ENCODE results near the gene PIBF1. TPM values are rescaled to one million over a fixed set of nuclear protein-coding genes. Genes with fewer than 3 reads are reported as not detected.

The PIBF1 gene
- total and polyA plus RNA-seq, 2 of the 4 experiments (the other 2 are of a cell fraction): 5.1 to 13.3 TPM

- H2BK15ac ChIP-seq (ENCODE audit: low read depth, low read length): no peak overlapping the region
- H3K4me2 ChIP-seq (ENCODE audit: low read depth, low read length): no peak overlapping the region
- no peak overlapping the region for H3K27ac ChIP-seq (ENCODE audit: insufficient read depth, low read length)
- H3K36me3 ChIP-seq (ENCODE audit: control insufficient read depth, insufficient read depth, low read length): peaks cover 1% of the 10 kb centered on the region; the same call in 1 of the 2 replicates
- H2BK5ac ChIP-seq (ENCODE audit: low read depth, low read length, poor library complexity, severe bottlenecking): no peak overlapping the region
- H2AK5ac ChIP-seq (ENCODE audit: low read depth, low read length): no peak overlapping the region
- no peak overlapping the region for H4K91ac ChIP-seq (ENCODE audit: insufficient read depth, low read depth, low read length)
- in situ Hi-C loops (cut with MboI; ENCODE audit: low sequenced_read_pairs): loop anchor here (25.0 kb wide), 1 partner anchor 889 kb away; no protein-coding TSS in a partner anchor
- H2AFZ ChIP-seq (replicated peaks; ENCODE audit: low read length, poor library complexity): no peak overlapping the region
- intact Hi-C loops (cut with micrococcal nuclease): no loop called here
- dilution Hi-C loops (cut with HindIII; ENCODE audit: low sequenced_read_pairs, unreplicated experiment): no loop called here
- H3K9me3 ChIP-seq (ENCODE audit: control insufficient read depth, insufficient read depth, low read length): no peaks in the 10 kb centered on the region
- H4K5ac ChIP-seq (ENCODE audit: low read depth, low read length): no peak overlapping the region
- H2AK9ac ChIP-seq (replicated peaks; ENCODE audit: low read depth, low read length, poor library complexity): no peak overlapping the region
- H3K79me1 ChIP-seq (ENCODE audit: low read depth in 1 of 2, low read length in 2 of 2): peaks cover 0 to 3% of the 10 kb centered on the region in 2 experiments; a peak in 1 of 4 replicates
- H2BK20ac ChIP-seq (ENCODE audit: low read depth, low read length): no peak overlapping the region
- TF ChIP-seq CEBPB (IDR thresholded peaks at IDR 0.05; ENCODE audit: low read depth, low read length): no peak
- TF ChIP-seq, protein P1, sequence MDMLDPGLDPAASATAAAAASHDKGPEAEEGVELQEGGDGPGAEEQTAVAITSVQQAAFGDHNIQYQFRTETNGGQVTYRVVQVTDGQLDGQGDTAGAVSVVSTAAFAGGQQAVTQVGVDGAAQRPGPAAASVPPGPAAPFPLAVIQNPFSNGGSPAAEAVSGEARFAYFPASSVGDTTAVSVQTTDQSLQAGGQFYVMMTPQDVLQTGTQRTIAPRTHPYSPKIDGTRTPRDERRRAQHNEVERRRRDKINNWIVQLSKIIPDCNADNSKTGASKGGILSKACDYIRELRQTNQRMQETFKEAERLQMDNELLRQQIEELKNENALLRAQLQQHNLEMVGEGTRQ (IDR thresholded peaks at IDR 0.05; ENCODE audit: low read depth, low read length): no peak
- TF ChIP-seq, protein P2, sequence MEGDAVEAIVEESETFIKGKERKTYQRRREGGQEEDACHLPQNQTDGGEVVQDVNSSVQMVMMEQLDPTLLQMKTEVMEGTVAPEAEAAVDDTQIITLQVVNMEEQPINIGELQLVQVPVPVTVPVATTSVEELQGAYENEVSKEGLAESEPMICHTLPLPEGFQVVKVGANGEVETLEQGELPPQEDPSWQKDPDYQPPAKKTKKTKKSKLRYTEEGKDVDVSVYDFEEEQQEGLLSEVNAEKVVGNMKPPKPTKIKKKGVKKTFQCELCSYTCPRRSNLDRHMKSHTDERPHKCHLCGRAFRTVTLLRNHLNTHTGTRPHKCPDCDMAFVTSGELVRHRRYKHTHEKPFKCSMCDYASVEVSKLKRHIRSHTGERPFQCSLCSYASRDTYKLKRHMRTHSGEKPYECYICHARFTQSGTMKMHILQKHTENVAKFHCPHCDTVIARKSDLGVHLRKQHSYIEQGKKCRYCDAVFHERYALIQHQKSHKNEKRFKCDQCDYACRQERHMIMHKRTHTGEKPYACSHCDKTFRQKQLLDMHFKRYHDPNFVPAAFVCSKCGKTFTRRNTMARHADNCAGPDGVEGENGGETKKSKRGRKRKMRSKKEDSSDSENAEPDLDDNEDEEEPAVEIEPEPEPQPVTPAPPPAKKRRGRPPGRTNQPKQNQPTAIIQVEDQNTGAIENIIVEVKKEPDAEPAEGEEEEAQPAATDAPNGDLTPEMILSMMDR (conservative IDR thresholded peaks at IDR 0.05; ENCODE audit: low read depth, low read length): no peak
- no peak for TF ChIP-seq MAFK (IDR thresholded peaks at IDR 0.05; ENCODE audit: low read depth, low read length)
- no peak for TF ChIP-seq RAD21 (IDR thresholded peaks at IDR 0.05; ENCODE audit: low read length)
- TF ChIP-seq, protein P3, sequence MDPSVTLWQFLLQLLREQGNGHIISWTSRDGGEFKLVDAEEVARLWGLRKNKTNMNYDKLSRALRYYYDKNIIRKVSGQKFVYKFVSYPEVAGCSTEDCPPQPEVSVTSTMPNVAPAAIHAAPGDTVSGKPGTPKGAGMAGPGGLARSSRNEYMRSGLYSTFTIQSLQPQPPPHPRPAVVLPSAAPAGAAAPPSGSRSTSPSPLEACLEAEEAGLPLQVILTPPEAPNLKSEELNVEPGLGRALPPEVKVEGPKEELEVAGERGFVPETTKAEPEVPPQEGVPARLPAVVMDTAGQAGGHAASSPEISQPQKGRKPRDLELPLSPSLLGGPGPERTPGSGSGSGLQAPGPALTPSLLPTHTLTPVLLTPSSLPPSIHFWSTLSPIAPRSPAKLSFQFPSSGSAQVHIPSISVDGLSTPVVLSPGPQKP (IDR thresholded peaks at IDR 0.05; ENCODE audit: borderline replicate concordance, low read depth, low read length): no peak
- no peak for TF ChIP-seq BHLHE40 (IDR thresholded peaks at IDR 0.05; ENCODE audit: low read depth, low read length)
- no peak for TF ChIP-seq FOS (IDR thresholded peaks at IDR 0.05; ENCODE audit: low read depth, low read length)
- TF ChIP-seq CHD1 (IDR thresholded peaks at IDR 0.05; ENCODE audit: low read depth, low read length): no peak
- no peak for TF ChIP-seq RFX5 (IDR thresholded peaks at IDR 0.05; ENCODE audit: low read depth, low read length)
- no peak for TF ChIP-seq MXI1 (IDR thresholded peaks at IDR 0.05; ENCODE audit: borderline replicate concordance, low read depth, low read length)
- no peak for TF ChIP-seq RCOR1 (IDR thresholded peaks at IDR 0.05; ENCODE audit: insufficient replicate concordance, low read length)
- no peak for TF ChIP-seq POLR2A (IDR thresholded peaks at IDR 0.05; ENCODE audit: low read depth, low read length)
- TF ChIP-seq NFE2L2 (IDR thresholded peaks at IDR 0.05; ENCODE audit: low read depth, low read length): no peak
- no peak for TF ChIP-seq MAZ (IDR thresholded peaks at IDR 0.05; ENCODE audit: borderline replicate concordance, low read depth, low read length)
- TF ChIP-seq SMC3 (IDR thresholded peaks at IDR 0.05; ENCODE audit: low read depth, low read length): no peak
- H3K4me1 ChIP-seq (ENCODE audit: control insufficient read depth, insufficient read depth, low read length): no peaks in the 10 kb centered on the region
- H4K8ac ChIP-seq (ENCODE audit: low read depth in 2 of 2, low read length in 2 of 2): no peak overlapping the region
- CTCF ChIA-PET: no interaction called here
- DNase-seq: no peak
- no peak overlapping the region for H3K18ac ChIP-seq (ENCODE audit: low read depth, low read length)
- no peaks in the 10 kb centered on the region for H3K27me3 ChIP-seq (ENCODE audit: control insufficient read depth, insufficient read depth, low read length)
- no peak overlapping the region for H3K56ac ChIP-seq (ENCODE audit: extremely low read depth, insufficient read depth, low read length)
- no peak overlapping the region for H3K4me3 ChIP-seq (ENCODE audit: insufficient read depth, low read depth, low read length)
- H3K23ac ChIP-seq (ENCODE audit: low read depth, low read length): no peak overlapping the region
- no peak overlapping the region for H3K9ac ChIP-seq (ENCODE audit: low read depth, low read length)
- H3K14ac ChIP-seq (replicated peaks; ENCODE audit: low read depth, low read length): no peak overlapping the region
- no peak overlapping the region for H3K4ac ChIP-seq (ENCODE audit: low read depth, low read length)
- no CpG with 5 or more reads among the region's 3 CpGs for WGBS, 2 experiments (ENCODE audit: extremely low coverage in 2 of 2, insufficient read length in 1 of 2)
- H2BK120ac ChIP-seq (ENCODE audit: low read depth, low read length): no peak overlapping the region
- no peaks in the 10 kb centered on the region for H4K20me1 ChIP-seq (ENCODE audit: insufficient read depth, low read length)
- ATAC-seq (ENCODE audit: low read depth): no peak
- no TSS peak for BruUV-seq (replicated peaks)
- POLR2A ChIA-PET (ENCODE audit: unreplicated experiment): interaction anchor here (0.6 kb wide), 1 partner anchor 246 kb away, joined by 15 read pairs; no protein-coding TSS in a partner anchor
- no peaks in the 10 kb centered on the region for H3K9me1 ChIP-seq (ENCODE audit: insufficient read depth, low read length)
Observed at GRCh38 chr13:72823724-72824123, 41.8 kb downstream of the PIBF1 start.

Data from IMR-90 (cell line).